ENCODE measurements around the gene PPARG. TPM values are rescaled to one million over a fixed set of nuclear protein-coding genes. Genes with fewer than 3 reads are reported as not detected.

PPARG gene
- total and polyA plus RNA-seq, 2 of the 13 experiments (the other 11 are each of a cell fraction or from before 2014, with no cell fraction given): 13.9 to 58.3 TPM

DNA sequence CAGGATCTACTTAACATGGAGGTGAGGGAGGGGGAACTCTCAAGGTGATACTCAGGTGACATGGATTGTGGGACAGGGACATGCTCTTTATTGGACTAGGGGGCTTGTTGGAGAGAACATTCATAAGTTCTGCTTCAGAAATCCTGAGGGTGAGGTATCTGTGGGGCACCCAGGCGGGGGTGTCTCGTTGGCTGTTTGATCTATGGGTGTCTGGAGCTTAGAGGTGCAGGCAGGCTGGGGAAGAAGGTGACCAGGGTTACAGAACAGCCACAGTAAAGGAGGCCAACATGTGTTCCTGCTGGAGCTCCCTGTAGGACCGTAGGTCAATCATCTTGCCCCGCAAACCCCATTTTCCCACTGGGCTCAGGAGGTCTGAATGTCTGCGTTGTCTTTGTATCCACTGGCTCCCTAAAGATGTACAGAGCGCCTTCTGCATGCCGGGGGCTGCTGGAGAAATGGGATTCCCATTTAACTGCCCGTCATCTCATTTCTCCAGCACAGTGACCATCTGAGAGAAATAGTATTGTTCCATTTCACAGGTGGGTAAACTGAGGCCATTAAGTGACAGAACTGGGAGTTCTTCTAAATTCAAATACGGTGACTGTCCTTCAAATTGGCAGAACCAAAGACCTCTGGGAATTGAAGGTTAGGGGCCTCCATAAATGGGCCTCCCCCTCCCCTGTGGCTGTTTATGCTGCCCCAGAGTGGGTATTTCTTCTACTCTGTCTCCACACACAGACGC is 155.1 kb downstream of the PPARG start:
- 94% methylated on average over 10 of the region's 10 CpGs for WGBS (ENCODE audit: low lambda C conversion rate)

DNA sequence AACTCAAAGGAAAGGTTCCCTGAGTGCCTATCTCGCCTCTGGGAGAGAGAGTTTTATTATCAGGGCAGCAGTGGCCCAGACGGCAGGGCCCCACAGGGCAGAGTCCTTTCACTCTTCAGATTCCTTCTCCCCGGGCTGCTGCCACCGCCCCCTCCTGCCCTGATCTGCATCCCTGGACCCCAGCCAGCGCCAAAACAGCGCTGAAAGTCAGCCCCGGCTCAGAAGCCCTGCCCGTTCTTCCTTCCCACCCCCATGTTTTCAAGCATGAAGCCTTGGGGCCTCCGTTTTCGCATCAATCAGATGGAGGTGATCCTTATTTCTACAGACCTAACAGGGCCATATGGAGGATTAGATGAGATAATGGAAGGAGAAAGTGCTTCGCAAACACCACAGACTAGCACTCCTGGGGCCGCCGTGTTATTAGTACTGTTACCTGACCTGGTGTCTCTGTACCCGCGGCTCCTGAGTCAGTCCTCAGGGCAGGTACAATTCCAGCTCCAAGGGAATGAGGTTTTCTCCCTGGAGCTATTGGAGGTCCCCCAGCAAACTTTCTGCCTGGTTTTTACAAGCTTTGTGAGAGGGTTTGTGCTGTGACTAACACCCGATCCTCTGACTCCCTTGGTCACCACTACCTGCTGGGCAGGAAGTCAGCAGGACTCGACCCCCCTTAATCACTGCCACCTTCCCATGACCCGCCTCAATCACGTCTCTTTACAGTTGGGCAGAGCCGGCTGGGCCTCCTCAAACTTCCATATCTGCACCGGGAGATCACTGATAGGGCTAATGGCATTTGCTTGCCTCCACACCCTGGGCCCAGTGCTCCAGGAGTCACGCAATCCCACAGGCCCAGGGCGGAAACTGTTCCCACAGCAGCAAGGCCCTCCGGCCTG is 156.0 kb downstream of the PPARG start:
- ATAC-seq (peak; percentile 94), DNase-seq (ENCODE audit: low spot score) (peak; percentile 78), FAIRE-seq (peak; percentile 74)
- H3K27ac ChIP-seq (ENCODE audit: extremely low read length, insufficient read depth, low read length): peak overlapping the region; percentile 93
- peak overlapping the region; percentile 58 for H2AFZ ChIP-seq (ENCODE audit: low read length)
- intact Hi-C loops (cut with micrococcal nuclease; ENCODE audit: unreplicated experiment) (loop anchor here (2.0 kb wide), 1 partner anchor 40 kb away; no protein-coding TSS in a partner anchor), in situ Hi-C loops (cut with HindIII; ENCODE audit: extremely low pct_ligation_motif_present, low pct_unique_long_range_greater_than_20kb) (no loop called here)
- peak overlapping the region; percentile 85 for H3K4me2 ChIP-seq (ENCODE audit: low read depth, low read length)
- H3K27me3 ChIP-seq (ENCODE audit: control insufficient read depth in 1 of 2, insufficient read depth in 2 of 2, low read length in 2 of 2): no peaks in the 10 kb centered on the region
- peaks cover 47% of the 10 kb centered on the region for H3K4me1 ChIP-seq (ENCODE audit: insufficient read depth, low read length)
- BruUV-seq (replicated peaks): TSS peak; percentile 96
- H3K9ac ChIP-seq (ENCODE audit: insufficient read depth, low read depth, low read length): peak overlapping the region; percentile 76
- WGBS (ENCODE audit: low lambda C conversion rate): 3% methylated on average over 16 of the region's 24 CpGs
- ChIA-PET POLR2A (interaction anchor here (0.6 to 2.2 kb wide), 8 partner anchors 13 to 157 kb away, joined by 3 to 8 read pairs (median 3); partner anchors contain the start of gene TSEN2), CTCF (ENCODE audit: low intra/inter-chr PET ratio, low total read pairs) (no interaction called here)
- H3K9me3 ChIP-seq (ENCODE audit: low read length): no peaks in the 10 kb centered on the region
- no peaks in the 10 kb centered on the region for H4K20me1 ChIP-seq (ENCODE audit: insufficient read depth, low read length)
- H3K79me2 ChIP-seq (ENCODE audit: insufficient read depth, low read length): no peaks in the 10 kb centered on the region
- no peaks in the 10 kb centered on the region for H3K36me3 ChIP-seq (replicated peaks in 1 of 2; ENCODE audit: control insufficient read depth in 1 of 2, insufficient read depth in 2 of 2, low read length in 2 of 2)
- H3K4me3 ChIP-seq (replicated peaks in 1 of 3; ENCODE audit: insufficient read depth in 1 of 3, low read depth in 2 of 3, low read length in 3 of 3): peak overlapping the region; percentile 39 to 53 (median 42)
- TF ChIP-seq ZMAT3 (CRISPR knock-in tag; conservative IDR thresholded peaks at IDR 0.05) (no peak; the same call in 1 of the 2 replicates), ZBTB20 (CRISPR knock-in tag; IDR thresholded peaks at IDR 0.05; ENCODE audit: borderline replicate concordance, low read depth) (peak; percentile 42; the same call in 1 of the 2 replicates), ZNF776 (CRISPR knock-in tag; IDR thresholded peaks at IDR 0.05) (no peak), HCFC1 (IDR thresholded peaks at IDR 0.05; ENCODE audit: low read depth, low read length) (no peak), SIX4 (CRISPR knock-in tag; IDR thresholded peaks at IDR 0.05) (no peak)
- TF ChIP-seq, protein P1, sequence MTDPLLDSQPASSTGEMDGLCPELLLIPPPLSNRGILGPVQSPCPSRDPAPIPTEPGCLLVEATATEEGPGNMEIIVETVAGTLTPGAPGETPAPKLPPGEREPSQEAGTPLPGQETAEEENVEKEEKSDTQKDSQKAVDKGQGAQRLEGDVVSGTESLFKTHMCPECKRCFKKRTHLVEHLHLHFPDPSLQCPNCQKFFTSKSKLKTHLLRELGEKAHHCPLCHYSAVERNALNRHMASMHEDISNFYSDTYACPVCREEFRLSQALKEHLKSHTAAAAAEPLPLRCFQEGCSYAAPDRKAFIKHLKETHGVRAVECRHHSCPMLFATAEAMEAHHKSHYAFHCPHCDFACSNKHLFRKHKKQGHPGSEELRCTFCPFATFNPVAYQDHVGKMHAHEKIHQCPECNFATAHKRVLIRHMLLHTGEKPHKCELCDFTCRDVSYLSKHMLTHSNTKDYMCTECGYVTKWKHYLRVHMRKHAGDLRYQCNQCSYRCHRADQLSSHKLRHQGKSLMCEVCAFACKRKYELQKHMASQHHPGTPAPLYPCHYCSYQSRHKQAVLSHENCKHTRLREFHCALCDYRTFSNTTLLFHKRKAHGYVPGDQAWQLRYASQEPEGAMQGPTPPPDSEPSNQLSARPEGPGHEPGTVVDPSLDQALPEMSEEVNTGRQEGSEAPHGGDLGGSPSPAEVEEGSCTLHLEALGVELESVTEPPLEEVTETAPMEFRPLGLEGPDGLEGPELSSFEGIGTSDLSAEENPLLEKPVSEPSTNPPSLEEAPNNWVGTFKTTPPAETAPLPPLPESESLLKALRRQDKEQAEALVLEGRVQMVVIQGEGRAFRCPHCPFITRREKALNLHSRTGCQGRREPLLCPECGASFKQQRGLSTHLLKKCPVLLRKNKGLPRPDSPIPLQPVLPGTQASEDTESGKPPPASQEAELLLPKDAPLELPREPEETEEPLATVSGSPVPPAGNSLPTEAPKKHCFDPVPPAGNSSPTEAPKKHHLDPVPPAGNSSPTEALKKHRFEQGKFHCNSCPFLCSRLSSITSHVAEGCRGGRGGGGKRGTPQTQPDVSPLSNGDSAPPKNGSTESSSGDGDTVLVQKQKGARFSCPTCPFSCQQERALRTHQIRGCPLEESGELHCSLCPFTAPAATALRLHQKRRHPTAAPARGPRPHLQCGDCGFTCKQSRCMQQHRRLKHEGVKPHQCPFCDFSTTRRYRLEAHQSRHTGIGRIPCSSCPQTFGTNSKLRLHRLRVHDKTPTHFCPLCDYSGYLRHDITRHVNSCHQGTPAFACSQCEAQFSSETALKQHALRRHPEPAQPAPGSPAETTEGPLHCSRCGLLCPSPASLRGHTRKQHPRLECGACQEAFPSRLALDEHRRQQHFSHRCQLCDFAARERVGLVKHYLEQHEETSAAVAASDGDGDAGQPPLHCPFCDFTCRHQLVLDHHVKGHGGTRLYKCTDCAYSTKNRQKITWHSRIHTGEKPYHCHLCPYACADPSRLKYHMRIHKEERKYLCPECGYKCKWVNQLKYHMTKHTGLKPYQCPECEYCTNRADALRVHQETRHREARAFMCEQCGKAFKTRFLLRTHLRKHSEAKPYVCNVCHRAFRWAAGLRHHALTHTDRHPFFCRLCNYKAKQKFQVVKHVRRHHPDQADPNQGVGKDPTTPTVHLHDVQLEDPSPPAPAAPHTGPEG (CRISPR knock-in tag; IDR thresholded peaks at IDR 0.05): no peak

More for the DNA sequence above, 155.1 kb downstream of the PPARG start:
- no peak for DNase-seq (ENCODE audit: low spot score)
- Histone ChIP-seq H3K27ac (ENCODE audit: extremely low read length, insufficient read depth, low read length) (peak overlapping the region; percentile 93), H3K9ac (ENCODE audit: insufficient read depth, low read depth, low read length) (peak overlapping the region; percentile 76), H3K4me1 (ENCODE audit: insufficient read depth, low read length) (peaks cover 41% of the 10 kb centered on the region), H3K4me2 (ENCODE audit: low read depth, low read length) (peak overlapping the region; percentile 85), H2AFZ (ENCODE audit: low read length) (no peak overlapping the region), H3K9me3 (ENCODE audit: low read length) (no peaks in the 10 kb centered on the region), H4K20me1 (ENCODE audit: insufficient read depth, low read length) (no peaks in the 10 kb centered on the region), H3K79me2 (ENCODE audit: insufficient read depth, low read length) (no peaks in the 10 kb centered on the region), H3K36me3 (replicated peaks in 1 of 2; ENCODE audit: control insufficient read depth in 1 of 2, insufficient read depth in 2 of 2, low read length in 2 of 2) (no peaks in the 10 kb centered on the region), H3K27me3 (ENCODE audit: control insufficient read depth in 1 of 2, insufficient read depth in 2 of 2, low read length in 2 of 2) (no peaks in the 10 kb centered on the region), H3K4me3 (replicated peaks in 1 of 3; ENCODE audit: insufficient read depth in 1 of 3, low read depth in 2 of 3, low read length in 3 of 3) (peak overlapping the region in 1 of 3 experiments; percentile 53; a peak in 1 of 6 replicates)
- intact Hi-C loops (cut with micrococcal nuclease; ENCODE audit: unreplicated experiment): loop anchor here (2.0 kb wide), 1 partner anchor 39 kb away; no protein-coding TSS in a partner anchor
- TF ChIP-seq TCF12 (IDR thresholded peaks at IDR 0.05) (no peak), TCF12 (CRISPR knock-in tag; IDR thresholded peaks at IDR 0.05) (peak; percentile 10; the same call in 1 of the 2 replicates), ZNF629 (CRISPR knock-in tag; conservative IDR thresholded peaks at IDR 0.05) (peak; percentile 98), CHD4 (IDR thresholded peaks at IDR 0.05; ENCODE audit: borderline replicate concordance, low read length) (peak; percentile 79; the same call in 1 of the 2 replicates), SMAD1 (CRISPR knock-in tag; IDR thresholded peaks at IDR 0.05; ENCODE audit: borderline replicate concordance, low read depth) (no peak), ZMYM3 (CRISPR knock-in tag; IDR thresholded peaks at IDR 0.05) (peak; percentile 38; the same call in 1 of the 2 replicates)
- POLR2A ChIA-PET: interaction anchor here (1.1 to 2.2 kb wide), 2 partner anchors 37 to 41 kb away, joined by 3 to 8 read pairs; partner anchors contain the start of gene TSEN2
- ATAC-seq: no peak
- TSS peak; percentile 92 for BruUV-seq (replicated peaks)
- CTCF ChIA-PET (ENCODE audit: low intra/inter-chr PET ratio, low total read pairs): no interaction called here
- FAIRE-seq: no peak
- in situ Hi-C loops (cut with HindIII; ENCODE audit: extremely low pct_ligation_motif_present, low pct_unique_long_range_greater_than_20kb): no loop called here

All from HepG2 (cell line).